DND-41 (cell line): ENCODE measurements around the gene SALL1.

Experiments
- ATAC-seq: fragments of 200-7000 bp; cut with Tn5 transposase; 3 replicates; pipeline ENCODE4 v1.9.1; 2021; ENCODE audit warnings: low read depth; ENCODE audit not compliant: insufficient read depth
- DNase-seq: peaks from one replicate; pipeline ENCODE4 v3.0.0-alpha.2; 2020
- H2AFZ ChIP-seq: 2 replicates; pipeline ENCODE4 v1.6.0; 2012; ENCODE audit warnings: low read depth, low read length
- H3K27ac ChIP-seq: 2 replicates; pipeline ENCODE4 v1.5.1; 2012; ENCODE audit warnings: low read length, inconsistent platforms
- H3K27me3 ChIP-seq: fragments of 200-600 bp; sonication (generic); 2 replicates; pipeline ENCODE4 v1.6.0; 2012; ENCODE audit warnings: low read length, mild to moderate bottlenecking, inconsistent platforms; ENCODE audit not compliant: insufficient read depth, poor library complexity
- H3K36me3 ChIP-seq: 2 replicates; pipeline ENCODE4 v1.5.1; 2012; ENCODE audit warnings: low read length, inconsistent platforms; ENCODE audit not compliant: insufficient read depth
- H3K4me1 ChIP-seq: 2 replicates; pipeline ENCODE4 v1.5.1; 2012; ENCODE audit warnings: mild to moderate bottlenecking, low read length; ENCODE audit not compliant: insufficient read depth
- H3K4me2 ChIP-seq: 2 replicates; pipeline ENCODE4 v1.6.0; 2012; ENCODE audit warnings: mild to moderate bottlenecking, moderate library complexity, low read length, inconsistent platforms; ENCODE audit not compliant: insufficient read depth
- H3K4me3 ChIP-seq, 2 experiments: fragments of 200-600 bp in 1 of 2; shearing (Covaris generic) in 1 of 2; 2 replicates each; pipeline ENCODE4 v1.5.1; 2012 to 2016; ENCODE audit warnings: inconsistent platforms in 2 of 2, low read length in 2 of 2, mild to moderate bottlenecking in 2 of 2, low read depth in 1 of 2, moderate library complexity in 1 of 2
- H3K79me2 ChIP-seq: 2 replicates; pipeline ENCODE4 v1.6.0; 2012; ENCODE audit warnings: low read length, inconsistent platforms; ENCODE audit not compliant: insufficient read depth
- H3K9ac ChIP-seq: 2 replicates; pipeline ENCODE4 v1.6.0; 2012; ENCODE audit warnings: low read depth, mild to moderate bottlenecking, inconsistent platforms, low read length, moderate library complexity
- H3K9me3 ChIP-seq: 2 replicates; pipeline ENCODE4 v1.5.1; 2012; ENCODE audit warnings: low read length, moderate library complexity, mild to moderate bottlenecking, inconsistent platforms; ENCODE audit not compliant: insufficient read depth, severe bottlenecking
- H4K20me1 ChIP-seq: 2 replicates; pipeline ENCODE4 v1.6.0; 2012; ENCODE audit warnings: low read length; ENCODE audit not compliant: insufficient read depth
- CTCF ChIP-seq: IDR thresholded peaks from 2 replicates; pipeline ENCODE4 v1.5.1; 2012; ENCODE audit warnings: borderline replicate concordance, low read length, moderate library complexity, mild to moderate bottlenecking; ENCODE audit not compliant: poor library complexity, severe bottlenecking; ENCODE audit errors: extremely low read depth
- EZH2 ChIP-seq: IDR thresholded peaks from 3 replicates; pipeline ENCODE4 v1.6.1; 2012; ENCODE audit warnings: borderline replicate concordance, low read depth, mild to moderate bottlenecking, moderate library complexity, low read length, inconsistent platforms; ENCODE audit not compliant: severe bottlenecking

Gene SALL1

GRCh38 chr16:51112323-51112722, 38.7 kb downstream of the SALL1 start:
- no peak overlapping the region for H3K9ac ChIP-seq
- no peak overlapping the region for H3K27ac ChIP-seq
- no peaks in the 10 kb centered on the region for H3K4me1 ChIP-seq
- TF ChIP-seq EZH2 (no peak), CTCF (no peak)
- H4K20me1 ChIP-seq = no peaks in the 10 kb centered on the region
- no peak overlapping the region for H3K4me2 ChIP-seq
- no peaks in the 10 kb centered on the region for H3K36me3 ChIP-seq
- no peaks in the 10 kb centered on the region for H3K9me3 ChIP-seq
- H3K79me2 ChIP-seq = no peaks in the 10 kb centered on the region
- DNase-seq = no peak
- H3K4me3 ChIP-seq = no peak overlapping the region
- H3K27me3 ChIP-seq = no peaks in the 10 kb centered on the region
- H2AFZ ChIP-seq = no peak overlapping the region
- no peak for ATAC-seq

- H4K20me1 ChIP-seq = no peaks in the 10 kb centered on the region
Measured at GRCh38 chr16:51111759-51112158, 39.3 kb downstream of the SALL1 start.

DNA sequence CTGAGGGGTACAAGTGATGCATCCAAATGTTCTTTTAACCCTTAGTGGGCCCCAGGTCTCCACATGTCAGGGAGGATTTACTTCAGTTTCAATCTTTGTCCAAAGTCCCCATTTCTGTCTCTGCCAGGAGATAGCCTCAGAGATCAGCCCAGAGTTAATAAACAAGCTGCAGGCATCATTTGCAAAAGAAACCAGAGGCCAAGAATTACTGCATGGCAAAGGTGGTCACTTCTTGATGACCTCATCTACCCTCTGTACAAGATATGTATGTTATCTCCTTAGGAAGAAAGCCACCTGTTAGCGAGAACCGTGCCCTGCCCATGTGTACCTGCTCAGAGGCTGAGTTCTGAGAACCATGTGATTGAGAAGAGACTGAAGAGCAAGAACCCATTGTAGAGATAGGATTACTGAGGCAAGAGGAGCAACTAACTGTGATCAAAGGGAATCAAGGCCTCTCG, 40.3 kb downstream of the SALL1 start:
- no peaks in the 10 kb centered on the region for H3K9me3 ChIP-seq
- no peaks in the 10 kb centered on the region for H3K4me1 ChIP-seq
- no peaks in the 10 kb centered on the region for H3K27me3 ChIP-seq
- H3K4me2 ChIP-seq = no peak overlapping the region
- H3K4me3 ChIP-seq = no peak overlapping the region
- H3K79me2 ChIP-seq = no peaks in the 10 kb centered on the region
- H3K9ac ChIP-seq = no peak overlapping the region
- H4K20me1 ChIP-seq = no peaks in the 10 kb centered on the region
- H3K27ac ChIP-seq = no peak overlapping the region
- H3K36me3 ChIP-seq = no peaks in the 10 kb centered on the region
- DNase-seq (no peak), ATAC-seq (no peak)
- TF ChIP-seq CTCF (no peak), EZH2 (no peak)
- H2AFZ ChIP-seq = no peak overlapping the region

More at GRCh38 chr16:51111759-51112158, 39.3 kb downstream of the SALL1 start:
- H3K27ac ChIP-seq = no peak overlapping the region
- DNase-seq = no peak
- ATAC-seq = no peak
- no peak overlapping the region for H2AFZ ChIP-seq
- TF ChIP-seq EZH2 = no peak
- no peak for TF ChIP-seq CTCF
- H3K9ac ChIP-seq = no peak overlapping the region
- no peaks in the 10 kb centered on the region for H3K36me3 ChIP-seq
- H3K4me1 ChIP-seq = no peaks in the 10 kb centered on the region
- H3K27me3 ChIP-seq = no peaks in the 10 kb centered on the region
- no peaks in the 10 kb centered on the region for H3K9me3 ChIP-seq
- no peak overlapping the region for H3K4me2 ChIP-seq
- H3K4me3 ChIP-seq = no peak overlapping the region
- no peaks in the 10 kb centered on the region for H3K79me2 ChIP-seq

DNA sequence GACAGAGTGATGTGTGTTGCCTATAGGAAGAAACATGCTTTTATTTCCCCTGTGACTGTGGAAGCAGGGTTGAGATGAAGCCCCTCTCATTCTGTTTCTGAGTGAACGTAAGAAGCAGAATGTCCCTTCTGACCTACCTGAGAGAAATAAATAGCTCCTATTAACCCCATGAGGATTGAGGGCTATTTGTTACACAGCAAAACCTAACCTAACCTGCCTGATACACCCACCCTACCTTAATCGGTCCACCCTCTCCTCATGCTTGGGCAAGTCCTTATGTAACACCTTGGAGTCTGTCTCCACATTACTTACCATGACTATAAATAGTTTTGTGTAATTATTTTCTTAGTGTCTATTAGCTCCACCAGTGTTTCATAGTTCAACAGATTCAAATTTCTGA, 41.9 kb downstream of the SALL1 start:
- no peak for ATAC-seq
- no peaks in the 10 kb centered on the region for H4K20me1 ChIP-seq
- no peak for DNase-seq
- H3K4me1 ChIP-seq = no peaks in the 10 kb centered on the region
- H3K36me3 ChIP-seq = no peaks in the 10 kb centered on the region
- TF ChIP-seq CTCF (no peak), EZH2 (no peak)
- no peaks in the 10 kb centered on the region for H3K9me3 ChIP-seq
- no peak overlapping the region for H3K4me3 ChIP-seq
- no peak overlapping the region for H3K4me2 ChIP-seq
- no peak overlapping the region for H2AFZ ChIP-seq
- no peak overlapping the region for H3K9ac ChIP-seq
- H3K27ac ChIP-seq = no peak overlapping the region
- H3K27me3 ChIP-seq = no peaks in the 10 kb centered on the region
- H3K79me2 ChIP-seq = no peaks in the 10 kb centered on the region
